ENCODE results near the gene KDM2B. TPM values are rescaled to one million over a fixed set of nuclear protein-coding genes. Genes with fewer than 3 reads are reported as not detected.

Gene KDM2B
- total RNA-seq, 1 experiment from 2014 or later: 15.5 TPM

- no peak overlapping the region for H3K27ac Mint-ChIP-seq (ENCODE audit: low read depth, unreplicated experiment)
- no peak for DNase-seq (ENCODE audit: unreplicated experiment)
- no peak for TF ChIP-seq CTCF (IDR thresholded peaks at IDR 0.05; ENCODE audit: unreplicated experiment)
- CTCF ChIA-PET: interaction anchor here (0.6 to 5.3 kb wide), 4 partner anchors 9 to 764 kb away, joined by 3 to 37 read pairs (median 4); no protein-coding TSS in a partner anchor
- no peak overlapping the region for H3K4me3 Mint-ChIP-seq (ENCODE audit: unreplicated experiment)
- POLR2A ChIA-PET: no interaction called here
- no TSS peak for BruUV-seq (replicated peaks)
- no peaks in the 10 kb centered on the region for H3K9me3 Mint-ChIP-seq (ENCODE audit: unreplicated experiment)
- intact Hi-C loops (cut with micrococcal nuclease): no loop called here
- H3K27me3 Mint-ChIP-seq (ENCODE audit: insufficient read depth, unreplicated experiment): no peaks in the 10 kb centered on the region
- H3K36me3 Mint-ChIP-seq (ENCODE audit: insufficient read depth, unreplicated experiment): peaks cover 91% of the 10 kb centered on the region
- H3K4me1 Mint-ChIP-seq (ENCODE audit: insufficient read depth, unreplicated experiment): no peaks in the 10 kb centered on the region
These were observed 149.9 kb downstream of the KDM2B start for GRCh38 chr12:121430833-121431415.

GRCh38 chr12:121428883-121429282 lies 151.9 kb downstream of the KDM2B start:
- BruUV-seq (replicated peaks): no TSS peak
- no peak for DNase-seq (ENCODE audit: unreplicated experiment)
- H3K4me1 Mint-ChIP-seq (ENCODE audit: insufficient read depth, unreplicated experiment): no peaks in the 10 kb centered on the region
- TF ChIP-seq CTCF (IDR thresholded peaks at IDR 0.05; ENCODE audit: unreplicated experiment): no peak
- intact Hi-C loops (cut with micrococcal nuclease): no loop called here
- no peak overlapping the region for H3K4me3 Mint-ChIP-seq (ENCODE audit: unreplicated experiment)
- CTCF ChIA-PET: interaction anchor here (0.6 to 1.1 kb wide), 2 partner anchors 16 to 46 kb away, joined by 3 read pairs; no protein-coding TSS in a partner anchor
- no peak overlapping the region for H3K27ac Mint-ChIP-seq (ENCODE audit: low read depth, unreplicated experiment)
- no peaks in the 10 kb centered on the region for H3K9me3 Mint-ChIP-seq (ENCODE audit: unreplicated experiment)
- peaks cover 92% of the 10 kb centered on the region for H3K36me3 Mint-ChIP-seq (ENCODE audit: insufficient read depth, unreplicated experiment)
- POLR2A ChIA-PET: interaction anchor here (3.1 kb wide), 1 partner anchor 29 kb away, joined by 9 read pairs; the partner anchor contains the start of gene RNF34
- no peaks in the 10 kb centered on the region for H3K27me3 Mint-ChIP-seq (ENCODE audit: insufficient read depth, unreplicated experiment)

GRCh38 chr12:121427556-121428050 lies 153.2 kb downstream of the KDM2B start:
- CTCF ChIA-PET: interaction anchor here (2.9 kb wide), 1 partner anchor 15 kb away, joined by 15 read pairs; no protein-coding TSS in a partner anchor

More at GRCh38 chr12:121427556-121428050, 153.2 kb downstream of the KDM2B start:
- Mint-ChIP-seq H3K4me1 (ENCODE audit: insufficient read depth, unreplicated experiment) (no peaks in the 10 kb centered on the region), H3K27me3 (ENCODE audit: insufficient read depth, unreplicated experiment) (no peaks in the 10 kb centered on the region), H3K4me3 (ENCODE audit: unreplicated experiment) (no peak overlapping the region), H3K27ac (ENCODE audit: low read depth, unreplicated experiment) (no peak overlapping the region), H3K9me3 (ENCODE audit: unreplicated experiment) (no peaks in the 10 kb centered on the region), H3K36me3 (ENCODE audit: insufficient read depth, unreplicated experiment) (peaks cover 97% of the 10 kb centered on the region)
- POLR2A ChIA-PET: interaction anchor here (3.1 kb wide), 1 partner anchor 28 kb away, joined by 9 read pairs; the partner anchor contains the start of gene RNF34
- BruUV-seq (replicated peaks): no TSS peak
- no peak for TF ChIP-seq CTCF (IDR thresholded peaks at IDR 0.05; ENCODE audit: unreplicated experiment)
- no peak for DNase-seq (ENCODE audit: unreplicated experiment)
- intact Hi-C loops (cut with micrococcal nuclease): no loop called here
